GM13976 (cell line): ENCODE measurements around the gene PMP22.

Experiments
- DNase-seq: peaks from one replicate; pipeline ENCODE4 v3.0.0; 2012; ENCODE audit warnings: low spot score
- in situ Hi-C: fragments of 300-500 bp; cut with MboI; formaldehyde crosslinking; loops from one replicate; pipeline ENCODE4 v1.12.0; 2022; ENCODE audit warnings: low sequenced_read_pairs, mixed read lengths, inconsistent platforms; ENCODE audit not compliant: unreplicated experiment
- TF ChIP-seq, protein P1 (sequence below): IDR thresholded peaks from 2 replicates; pipeline ENCODE4 v1.5.1; 2012; ENCODE audit warnings: borderline replicate concordance, mild to moderate bottlenecking; ENCODE audit not compliant: insufficient read depth; ENCODE audit errors: extremely low read depth, missing control alignments, control extremely low read depth

The PMP22 gene

DNA sequence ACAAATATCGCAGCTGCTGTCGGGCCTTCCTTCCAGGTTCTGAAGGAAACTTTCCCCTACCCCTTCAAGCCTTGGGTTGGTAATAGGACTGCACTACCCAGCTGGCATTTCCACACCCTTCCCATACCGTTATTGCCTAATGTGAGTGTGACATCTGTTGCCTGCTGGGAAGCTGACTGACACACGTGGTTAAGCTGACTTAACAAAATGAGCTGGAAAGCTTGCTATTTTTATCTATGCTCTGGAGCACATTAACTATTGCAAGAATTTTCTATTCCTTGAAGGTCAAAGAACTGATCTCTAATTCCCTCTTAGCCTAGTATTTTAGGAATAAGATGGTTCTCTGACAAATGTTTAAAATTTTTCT, 79.5 kb downstream of the PMP22 start:
- in situ Hi-C loops = no loop called here
- DNase-seq = no peak
- TF ChIP-seq, protein P1, sequence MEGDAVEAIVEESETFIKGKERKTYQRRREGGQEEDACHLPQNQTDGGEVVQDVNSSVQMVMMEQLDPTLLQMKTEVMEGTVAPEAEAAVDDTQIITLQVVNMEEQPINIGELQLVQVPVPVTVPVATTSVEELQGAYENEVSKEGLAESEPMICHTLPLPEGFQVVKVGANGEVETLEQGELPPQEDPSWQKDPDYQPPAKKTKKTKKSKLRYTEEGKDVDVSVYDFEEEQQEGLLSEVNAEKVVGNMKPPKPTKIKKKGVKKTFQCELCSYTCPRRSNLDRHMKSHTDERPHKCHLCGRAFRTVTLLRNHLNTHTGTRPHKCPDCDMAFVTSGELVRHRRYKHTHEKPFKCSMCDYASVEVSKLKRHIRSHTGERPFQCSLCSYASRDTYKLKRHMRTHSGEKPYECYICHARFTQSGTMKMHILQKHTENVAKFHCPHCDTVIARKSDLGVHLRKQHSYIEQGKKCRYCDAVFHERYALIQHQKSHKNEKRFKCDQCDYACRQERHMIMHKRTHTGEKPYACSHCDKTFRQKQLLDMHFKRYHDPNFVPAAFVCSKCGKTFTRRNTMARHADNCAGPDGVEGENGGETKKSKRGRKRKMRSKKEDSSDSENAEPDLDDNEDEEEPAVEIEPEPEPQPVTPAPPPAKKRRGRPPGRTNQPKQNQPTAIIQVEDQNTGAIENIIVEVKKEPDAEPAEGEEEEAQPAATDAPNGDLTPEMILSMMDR = no peak

DNA sequence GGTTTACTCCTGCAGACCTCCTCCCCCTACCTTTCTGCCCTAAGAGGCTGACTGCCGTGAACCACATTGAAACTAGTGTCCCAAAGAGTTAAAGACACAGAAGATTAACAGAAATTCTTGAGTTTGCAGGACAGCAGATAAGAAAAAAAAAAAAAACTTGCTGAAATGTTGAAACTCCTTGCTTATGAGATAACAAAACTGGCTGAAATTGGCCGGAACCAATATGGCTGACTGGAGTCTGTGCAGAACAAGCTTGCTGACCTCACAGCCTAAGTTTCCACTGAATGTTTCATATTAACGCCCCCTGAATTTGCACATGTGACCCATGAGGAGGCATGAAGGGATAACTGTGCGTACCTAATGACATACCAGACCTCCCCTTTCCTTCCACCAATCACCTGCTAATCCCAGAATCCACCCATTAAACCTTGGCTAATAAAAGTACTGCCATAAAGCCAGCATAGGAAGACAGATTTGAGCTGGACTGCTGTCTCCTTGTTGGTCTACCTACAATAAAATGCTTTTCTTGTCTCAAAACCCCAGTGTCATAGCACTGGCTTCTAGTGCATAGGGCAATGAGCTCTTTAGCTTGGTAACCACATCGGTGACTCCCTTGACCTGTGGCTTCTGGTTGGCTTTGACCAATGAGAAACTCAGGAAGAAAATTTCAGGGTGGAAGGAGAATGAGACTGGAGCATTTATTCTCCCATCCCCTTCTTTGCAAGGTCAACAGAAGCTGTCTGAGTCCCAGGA, 80.1 kb downstream of the PMP22 start:
- TF ChIP-seq, protein P1 = no peak
- in situ Hi-C loops = no loop called here
- no peak for DNase-seq

DNA sequence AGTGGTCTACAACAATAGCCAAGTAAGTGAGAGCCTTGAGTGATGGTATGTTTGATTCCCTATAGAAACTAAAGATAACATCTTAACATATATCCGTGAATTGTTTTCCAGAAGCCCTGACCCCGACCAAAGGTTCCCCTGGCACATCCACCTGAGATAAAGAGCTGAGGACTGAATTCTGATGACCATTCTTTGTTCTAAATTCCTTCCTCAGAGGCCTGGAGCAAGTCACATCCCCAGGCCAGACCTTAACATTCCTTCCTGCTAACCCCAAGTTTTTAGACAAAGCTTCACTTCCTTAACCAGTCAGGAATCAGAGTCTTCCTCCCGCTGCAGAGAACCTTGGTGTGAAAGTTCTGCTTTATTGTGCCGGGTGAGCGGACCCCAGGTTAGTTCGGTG, 83.3 kb downstream of the PMP22 start:
- in situ Hi-C loops = no loop called here
- TF ChIP-seq, protein P1 = no peak
- DNase-seq = no peak

DNA sequence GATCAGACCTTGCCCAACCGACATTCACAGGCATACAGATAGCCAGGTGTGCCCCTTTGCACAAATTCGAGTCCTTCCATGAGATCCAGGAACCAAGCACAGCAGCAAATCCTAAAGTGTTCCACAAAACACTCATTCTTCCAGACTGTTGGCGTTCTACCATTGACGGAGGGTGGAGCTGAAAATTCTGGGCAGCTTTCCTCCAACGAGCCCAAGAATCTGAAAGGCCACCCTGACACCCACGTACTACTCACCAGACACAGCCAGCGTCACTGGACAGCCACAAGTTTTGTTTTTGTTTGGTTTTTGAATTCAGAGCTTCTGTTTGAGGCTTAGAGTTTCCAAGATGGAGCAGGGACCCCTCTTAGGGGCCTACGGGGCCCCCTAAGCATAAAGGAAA, 83.8 kb downstream of the PMP22 start:
- DNase-seq = no peak
- in situ Hi-C loops = no loop called here
- TF ChIP-seq, protein P1 = no peak

DNA sequence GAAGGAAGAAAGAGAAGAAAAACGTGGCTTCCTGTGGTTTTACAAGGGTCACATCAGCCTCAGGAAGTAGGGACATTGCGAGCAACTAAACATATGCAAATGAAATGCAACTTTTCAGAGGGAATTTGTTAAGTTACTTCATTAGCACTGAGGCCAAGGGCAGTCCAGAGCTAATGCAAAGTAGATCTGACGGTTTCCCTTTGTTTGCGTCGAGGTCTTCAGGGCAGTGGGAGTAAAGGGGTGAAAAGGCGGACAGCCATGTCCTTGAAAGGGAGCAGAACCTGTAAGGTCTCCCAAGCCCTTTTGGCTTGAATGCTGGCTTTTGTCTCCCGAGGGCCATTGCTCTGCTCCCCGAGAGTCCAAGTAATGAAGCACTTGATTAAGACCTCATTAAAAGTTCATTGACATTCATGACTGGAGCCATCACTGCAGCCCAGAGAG, 85.0 kb downstream of the PMP22 start:
- DNase-seq = no peak
- in situ Hi-C loops = no loop called here
- TF ChIP-seq, protein P1 = no peak
